Activated CD4-positive, alpha-beta T cell treated with anti-CD3 and anti-CD28 coated beads for 4 hours (primary cell): Measurements from ENCODE around the gene KIAA2012.
A peak's percentile ranks its signal among the peaks of the same experiment; 100 is the strongest.
"Not testable (repeated sequence)": the region's sequence is repeated elsewhere in the genome, so short reads cannot be mapped to it uniquely, and the experiment has no call there.

ENCODE experiments used
- DNase-seq, 2 donors: peaks; one replicate each; pipeline ENCODE4 v3.0.0-alpha.2; 2020

The KIAA2012 gene

DNA sequence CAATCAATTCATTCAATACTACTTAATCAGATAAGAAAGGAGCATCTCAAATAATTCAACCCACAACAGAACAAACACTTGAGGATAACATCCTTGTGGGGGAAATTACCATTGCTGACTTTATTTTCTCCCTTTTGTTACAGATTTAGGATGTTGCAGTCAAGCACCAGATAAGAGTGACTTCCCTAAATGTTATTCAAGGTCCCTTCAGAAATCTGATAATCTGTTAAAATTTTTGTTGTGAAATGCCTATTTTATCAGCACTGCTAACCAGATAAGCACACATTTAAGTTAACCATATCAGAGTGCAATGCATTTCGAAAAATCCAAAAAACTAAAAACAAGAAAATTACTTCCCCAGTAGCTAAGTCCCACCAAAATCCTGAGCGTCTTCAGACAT, 131.8 kb downstream of the KIAA2012 start:
- no peak for DNase-seq

DNA sequence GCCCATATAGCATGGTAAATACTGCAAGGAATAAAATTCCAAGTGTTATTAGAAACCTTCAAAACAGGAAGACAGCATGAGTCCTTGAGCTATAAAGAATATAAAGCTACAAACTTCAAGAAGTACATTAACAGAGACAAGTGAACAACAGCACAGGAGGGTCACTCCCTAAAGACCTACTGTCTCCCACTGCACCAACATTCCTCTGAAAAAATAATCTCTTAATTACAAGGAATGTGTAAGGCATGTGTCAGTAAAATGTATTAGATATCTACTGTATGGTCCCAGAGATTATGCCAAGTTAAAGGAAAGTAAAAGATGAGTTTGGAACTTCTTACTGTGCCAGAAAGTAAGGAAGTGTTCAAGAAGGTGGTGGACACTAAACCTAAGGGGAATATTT, 135.5 kb downstream of the KIAA2012 start:
- DNase-seq: no peak

DNA sequence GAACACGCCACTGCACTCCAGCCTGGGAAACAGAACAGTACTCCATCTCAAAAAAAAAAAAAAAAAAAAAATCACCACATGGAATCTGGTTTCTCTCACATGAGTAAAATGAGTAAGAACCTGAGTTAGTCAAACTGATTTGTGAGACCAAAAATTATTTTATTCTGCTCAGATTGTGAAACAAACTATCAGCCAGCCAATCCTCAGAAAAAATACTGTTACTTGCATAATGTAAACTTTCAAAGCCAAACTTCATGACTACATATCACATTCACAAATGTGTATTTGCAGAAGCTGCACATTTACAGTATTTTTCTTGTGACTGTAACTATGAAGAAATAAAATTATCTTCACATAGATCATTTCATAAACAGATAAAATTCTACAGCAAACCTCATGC, 142.1 kb downstream of the KIAA2012 start:
- DNase-seq: no peak

DNA sequence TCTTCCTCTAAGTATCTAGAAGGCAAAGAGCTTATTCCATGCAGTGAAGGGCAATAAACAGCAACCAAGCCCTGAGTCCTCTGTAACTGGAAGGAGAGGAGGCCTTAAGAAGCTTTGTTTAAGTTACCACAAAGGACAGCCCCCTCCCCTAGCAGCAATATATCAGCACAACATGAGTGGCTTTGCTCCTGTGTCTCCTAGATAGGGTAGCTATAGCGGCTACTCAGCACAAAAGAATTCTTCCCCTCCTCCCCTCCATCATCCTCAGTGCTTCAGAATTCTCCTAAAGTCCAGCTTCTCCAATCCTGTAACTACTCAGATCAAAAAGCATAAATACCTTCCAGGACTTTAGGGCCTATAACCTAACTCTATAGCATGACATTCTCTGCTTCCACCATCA, 148.8 kb downstream of the KIAA2012 start:
- DNase-seq: no peak

DNA sequence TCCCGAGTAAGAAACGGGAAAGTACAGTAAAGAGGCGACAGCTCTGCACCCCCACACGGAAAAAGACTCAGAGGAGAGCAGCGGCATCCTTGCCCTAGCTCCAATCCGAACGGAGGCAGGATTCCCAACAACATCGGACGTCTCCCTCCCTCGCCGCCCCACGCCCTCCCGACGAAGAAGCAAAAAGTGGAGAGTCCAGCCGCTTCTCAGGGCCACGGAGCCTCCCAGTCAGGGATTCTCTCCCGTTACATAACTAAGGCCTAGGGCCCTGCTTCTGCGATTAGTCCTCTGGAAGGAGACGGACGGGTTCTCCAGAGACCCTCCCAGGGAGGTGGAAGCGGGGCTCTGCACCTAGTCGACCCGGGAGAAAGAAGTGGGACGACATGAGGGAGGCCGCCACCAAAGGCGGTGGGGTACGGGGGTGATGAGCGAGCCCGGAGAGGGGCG, 164.8 kb downstream of the KIAA2012 start:
- DNase-seq: no peak

DNA sequence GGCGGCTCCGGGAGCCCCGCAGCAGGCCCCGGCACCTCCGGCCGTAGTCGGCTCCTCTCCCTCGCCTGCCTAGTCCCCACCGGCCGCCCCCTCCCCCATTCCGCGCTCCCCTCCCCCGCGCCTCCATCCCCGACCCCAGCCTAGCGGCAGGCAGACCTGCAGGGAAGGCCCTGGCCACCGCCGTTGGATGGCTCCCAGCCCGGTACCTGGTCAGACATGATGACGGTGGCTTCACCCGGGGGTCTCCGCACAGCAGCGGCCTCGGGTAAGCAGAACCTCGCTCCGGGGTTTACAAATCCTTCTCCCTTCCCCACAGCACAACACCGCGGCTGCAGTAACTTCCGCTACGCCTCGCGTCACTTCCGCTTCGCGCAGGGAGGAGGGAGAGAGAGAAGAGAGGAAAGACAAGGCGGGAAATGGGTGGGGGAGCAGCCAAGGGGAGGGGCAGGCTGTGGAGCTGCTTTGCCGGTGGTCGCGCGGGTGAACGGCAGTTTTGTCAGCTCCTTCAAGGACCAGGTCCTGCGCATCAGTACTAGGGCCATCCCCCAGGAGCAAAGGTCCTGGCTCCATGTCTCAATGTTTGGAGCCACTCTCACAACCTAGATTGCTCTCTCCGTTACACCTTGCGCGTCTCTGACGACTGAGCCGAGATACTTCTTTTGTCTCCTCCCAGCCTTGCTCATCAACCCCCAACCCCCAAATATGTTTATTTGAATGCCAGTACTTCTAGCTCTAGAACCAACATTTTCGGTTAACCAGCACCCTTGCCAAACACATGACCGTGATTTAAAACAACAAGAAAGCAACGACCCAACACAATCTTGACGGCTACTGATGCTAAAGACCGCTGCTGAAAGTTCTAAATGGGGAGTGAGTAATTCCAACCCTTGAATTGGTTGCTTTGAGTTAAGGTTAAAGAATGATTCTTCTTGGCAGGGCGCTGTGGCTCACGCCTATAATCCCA, 165.5 kb downstream of the KIAA2012 start, which contains the start of gene SUMO1:
Gene SUMO1 (minus strand): TSS at position 364 of the 964 bp plus-strand sequence. CDS start 146 bp downstream, at position 218.
- DNase-seq: peak; percentile 83 to 91

DNA sequence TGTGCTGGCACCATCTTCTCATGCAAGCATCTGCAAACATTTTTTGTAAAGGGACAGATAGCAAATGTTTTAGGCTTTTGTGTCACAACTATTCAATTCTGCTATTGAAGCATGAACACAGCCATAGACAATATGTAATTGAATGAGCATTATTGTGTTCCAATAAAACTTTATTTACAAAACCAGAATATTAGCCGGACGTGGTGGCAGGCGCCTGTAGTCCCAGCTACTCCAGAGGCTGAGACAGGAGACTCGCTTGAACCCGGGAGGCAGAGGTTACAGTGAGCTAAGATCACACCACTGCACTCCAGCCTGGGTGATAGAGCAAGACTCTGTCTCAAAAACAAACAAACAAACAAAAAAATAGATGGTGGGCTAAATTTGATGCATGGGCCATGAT, 174.7 kb downstream of the KIAA2012 start:
- DNase-seq: not testable (repeated sequence)

DNA sequence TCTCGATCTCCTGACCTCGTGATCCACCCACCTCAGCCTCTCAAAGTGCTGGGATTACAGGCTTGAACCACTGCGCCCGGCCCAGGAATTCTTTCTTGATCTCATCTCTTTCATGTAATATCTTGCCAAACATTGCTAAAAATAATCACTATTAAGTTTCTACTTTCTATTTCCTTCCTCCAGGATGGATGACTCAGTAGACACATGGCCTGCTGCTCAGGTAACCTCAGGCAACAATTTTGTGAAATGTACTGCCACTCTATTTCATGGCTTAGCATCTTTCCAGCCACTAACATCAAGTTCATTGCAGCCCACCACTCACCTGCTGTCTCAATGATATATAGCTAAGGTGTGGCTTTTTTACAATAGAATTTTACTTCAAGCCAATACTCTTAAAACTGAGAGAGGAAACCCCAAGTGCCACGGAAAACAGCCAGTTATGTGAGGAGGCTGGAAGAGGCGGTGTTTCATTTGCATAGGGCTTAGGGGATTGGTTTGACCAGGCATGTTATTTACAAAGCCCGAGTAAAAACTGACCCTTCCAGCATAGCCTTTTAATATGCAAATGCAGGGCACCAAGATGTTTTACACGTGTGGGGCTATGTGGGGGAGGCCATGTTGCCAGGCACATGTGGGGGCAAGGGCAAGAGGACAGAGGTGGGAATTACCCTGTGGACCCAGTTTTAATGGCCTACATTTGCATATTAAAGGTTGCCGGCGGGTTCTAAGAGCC, 176.6 kb downstream of the KIAA2012 start:
- DNase-seq: no peak

DNA sequence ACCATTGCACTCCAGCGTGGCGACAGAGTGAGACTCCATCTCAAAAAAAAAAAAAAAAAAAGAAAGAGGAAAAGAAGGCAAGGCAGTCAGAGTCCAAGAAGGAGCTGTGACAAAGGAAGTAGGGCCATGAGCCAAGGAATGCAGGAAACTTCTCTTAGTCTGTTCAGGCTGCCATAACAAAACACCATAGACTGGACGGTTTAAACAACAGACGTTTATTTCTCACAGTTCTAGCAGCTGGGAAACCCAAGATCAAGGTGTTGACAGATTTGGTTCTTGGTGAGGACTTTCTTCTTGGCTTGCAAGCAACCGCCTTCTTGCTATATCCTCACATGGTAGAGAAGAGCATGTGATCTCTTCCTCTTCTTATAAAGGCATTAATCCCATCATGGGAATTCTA, 178.4 kb downstream of the KIAA2012 start:
- no peak for DNase-seq
